Stimulated activated naive CD4-positive, alpha-beta T cell treated with Interleukin-2 at 50 U/mL for 16 hours (primary cell): ENCODE data around the gene WFDC5.

Experiments
- DNase-seq: peaks from one replicate; lab custom pipeline; 2025; lab: John Stamatoyannopoulos, UW

WFDC5 gene

DNA sequence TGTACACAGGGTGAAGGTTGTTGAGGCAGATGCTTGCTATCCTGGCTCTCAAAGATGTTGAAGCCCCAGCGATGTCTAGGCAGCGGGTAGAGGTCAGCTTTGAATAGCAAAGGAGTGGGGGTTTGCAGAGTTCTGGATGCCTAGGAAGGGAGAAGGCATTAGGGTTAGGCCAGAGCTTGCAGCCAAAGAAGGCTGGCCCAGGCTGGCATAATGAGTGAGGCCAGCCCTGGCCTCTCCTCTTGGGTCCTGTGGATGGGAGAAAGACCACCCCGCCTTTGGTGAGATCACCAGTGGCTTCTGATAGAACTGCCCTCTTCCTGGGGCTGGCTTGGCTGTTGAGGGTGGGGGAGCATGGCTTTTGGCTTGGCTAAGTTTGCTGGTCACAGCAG, 406 bp upstream of the WFDC5 start:
- DNase-seq = no peak

DNA sequence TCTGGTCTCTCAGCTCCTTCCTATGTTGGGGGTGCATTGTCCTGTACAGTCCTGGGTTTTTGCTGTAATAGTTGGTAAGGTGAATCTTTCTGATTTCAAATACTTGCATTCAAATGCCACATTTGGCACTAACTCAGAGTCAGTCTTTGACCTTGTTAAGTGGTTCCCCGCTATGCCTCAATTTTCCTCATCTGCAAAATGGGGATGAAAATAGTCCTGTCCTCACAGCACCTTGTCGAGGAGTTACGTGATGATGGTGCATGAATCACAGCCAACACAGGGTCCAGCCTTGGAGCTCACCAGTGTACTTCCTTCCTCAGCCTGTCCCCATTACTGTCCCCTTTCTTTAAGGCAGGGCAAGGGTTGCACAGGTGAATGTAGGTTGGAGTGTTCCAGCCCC, 1.1 kb downstream of the WFDC5 start:
- DNase-seq = no peak

- DNase-seq = no peak
Measured at GRCh38 chr20:45112754-45113153, 2.2 kb downstream of the WFDC5 start.

DNA sequence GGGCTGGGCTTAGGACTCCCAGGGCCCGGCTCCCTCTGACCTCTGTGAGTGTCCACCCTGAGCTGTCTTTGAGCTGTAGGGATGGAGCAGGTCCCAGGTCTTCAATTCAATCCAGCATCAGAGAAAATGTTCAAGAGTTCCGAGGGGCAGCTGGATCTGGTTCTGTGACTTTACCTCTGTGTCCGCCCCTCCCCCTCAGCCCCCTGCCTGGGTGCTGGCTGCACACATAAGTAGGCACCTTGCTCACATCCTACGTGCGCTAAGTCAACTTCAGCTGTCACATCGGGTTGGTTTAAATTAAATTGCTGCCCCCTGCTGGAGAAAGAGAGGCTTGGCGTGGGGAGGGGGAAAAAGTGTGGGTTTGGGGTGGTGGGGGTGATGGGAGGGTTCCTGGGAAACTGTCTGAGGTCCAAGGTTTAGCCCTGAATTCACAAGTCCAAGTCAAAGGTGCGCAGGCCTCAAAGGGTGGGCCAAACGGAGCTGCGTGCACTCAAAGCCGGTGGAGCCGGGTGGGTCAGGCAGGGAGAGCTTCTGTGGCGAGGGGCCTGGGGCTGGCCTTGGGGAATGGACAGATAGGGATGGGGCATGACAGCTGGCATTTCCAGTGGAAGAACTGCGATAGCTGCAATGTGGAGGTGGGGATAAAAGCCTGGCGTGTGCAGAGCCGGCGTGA, 3.0 kb downstream of the WFDC5 start:
- DNase-seq = no peak

DNA sequence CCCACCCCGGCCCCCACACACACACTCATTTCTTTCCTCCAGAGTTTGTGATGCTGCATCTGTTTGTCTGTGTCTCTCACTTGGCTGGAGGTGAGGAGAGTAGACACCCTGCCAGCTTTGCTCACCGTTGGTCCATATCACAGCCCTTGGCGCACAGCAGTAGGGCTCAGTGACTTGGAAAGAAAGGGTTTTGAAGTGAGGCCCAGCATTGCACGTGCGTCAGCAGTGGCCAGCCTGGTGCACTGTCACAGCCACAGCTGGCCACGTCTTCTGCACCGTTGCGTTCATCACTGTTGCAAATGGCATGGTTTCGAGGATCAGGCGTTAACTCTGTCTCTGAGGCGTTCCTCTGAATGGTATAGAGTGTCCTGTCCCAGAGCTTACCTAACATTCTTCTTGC, 3.7 kb downstream of the WFDC5 start:
- no peak for DNase-seq

DNA sequence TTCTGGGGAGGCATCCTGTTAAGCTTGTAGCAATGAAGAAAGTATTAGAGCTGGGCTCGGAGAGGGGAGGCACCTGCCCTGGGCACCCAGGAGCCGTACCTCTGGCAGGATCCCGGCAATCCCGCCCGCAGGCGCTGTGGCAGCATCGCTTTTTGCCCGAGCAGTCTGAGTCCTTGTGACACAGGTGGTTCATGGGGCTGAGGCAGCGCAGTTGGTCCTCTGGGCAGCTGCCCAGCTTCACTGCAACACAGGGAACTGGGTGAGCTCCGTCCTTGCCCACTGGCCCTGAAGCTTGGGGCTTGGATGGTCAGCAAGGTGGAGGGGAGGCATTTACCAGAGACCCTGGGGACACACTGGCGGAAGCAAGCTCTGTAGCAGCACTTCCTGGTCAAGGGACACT, 4.7 kb downstream of the WFDC5 start:
- no peak for DNase-seq

GRCh38 chr20:45109634-45110033, 5.3 kb downstream of the WFDC5 start:
- DNase-seq = no peak

- DNase-seq = no peak
Measured at GRCh38 chr20:45105317-45105716, 9.7 kb downstream of the WFDC5 start.

- DNase-seq = no peak
Measured at GRCh38 chr20:45104786-45105185, 10.2 kb downstream of the WFDC5 start.

- no peak for DNase-seq
Measured at GRCh38 chr20:45103072-45103471, 11.9 kb downstream of the WFDC5 start.

GRCh38 chr20:45101333-45101850, 13.6 kb downstream of the WFDC5 start:
- DNase-seq = no peak

DNA sequence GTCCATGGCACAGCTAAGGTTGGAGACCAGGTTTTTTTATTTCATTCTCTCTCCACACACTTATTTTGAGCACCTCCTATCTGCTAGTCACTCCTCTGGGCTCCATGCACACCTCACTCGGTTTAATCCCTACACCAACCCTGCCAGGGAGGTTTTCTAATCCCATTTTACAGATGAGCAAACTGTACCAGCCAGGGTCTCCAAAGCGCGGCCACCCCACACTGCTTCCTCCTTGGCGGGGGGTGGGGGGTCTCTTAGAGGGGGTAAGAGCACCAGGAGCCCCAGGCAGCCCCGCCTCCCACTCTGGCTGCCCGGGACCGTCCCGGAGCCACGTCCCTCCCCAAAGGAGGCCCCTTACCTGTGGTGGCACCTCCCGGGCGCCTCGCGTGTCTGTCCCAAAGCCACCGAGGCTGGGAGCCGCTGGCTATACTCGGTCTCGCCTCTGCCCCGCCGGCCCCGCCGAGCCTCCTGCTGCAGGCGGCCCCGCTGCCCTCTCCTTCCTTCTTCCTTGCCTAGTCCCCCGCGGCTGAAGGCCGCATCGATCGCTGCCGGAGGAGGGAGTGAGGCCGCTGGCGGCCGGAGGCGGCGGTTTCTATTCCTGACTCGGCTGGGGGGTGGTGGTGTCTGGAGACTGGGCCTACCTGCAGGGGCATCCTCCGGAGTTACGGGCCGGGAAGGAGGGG, 14.3 kb downstream of the WFDC5 start, which contains the start of gene KCNS1:
Gene KCNS1 (minus strand): TSS at position 565 of the 683 bp plus-strand sequence. CDS start 1,891 bp downstream, outside the sequence.
- DNase-seq = no peak

GRCh38 chr20:45098103-45098773, 16.7 kb downstream of the WFDC5 start:
- DNase-seq = no peak

- peak; percentile 28 for DNase-seq
Measured at GRCh38 chr20:45097485-45098102, 17.4 kb downstream of the WFDC5 start.

DNA sequence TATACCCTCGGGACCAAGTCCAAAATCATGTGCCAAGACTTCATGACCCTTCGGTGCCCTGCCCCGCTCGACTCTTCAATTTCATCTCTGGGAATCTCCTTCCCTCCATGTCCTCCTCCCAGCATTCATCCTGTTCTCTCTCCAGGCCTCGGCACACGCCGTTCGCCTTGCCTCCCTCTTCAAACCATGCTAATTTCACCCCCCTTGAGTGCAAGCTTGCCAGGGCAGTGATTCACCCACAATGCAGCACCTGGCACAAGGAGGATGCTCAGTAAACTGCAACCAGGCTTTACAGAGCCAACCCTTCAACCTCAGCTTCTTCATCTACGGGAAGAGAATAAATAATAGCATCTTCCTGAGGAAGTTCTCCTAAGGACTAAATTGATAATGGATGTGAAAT, 18.2 kb downstream of the WFDC5 start:
- no peak for DNase-seq

DNA sequence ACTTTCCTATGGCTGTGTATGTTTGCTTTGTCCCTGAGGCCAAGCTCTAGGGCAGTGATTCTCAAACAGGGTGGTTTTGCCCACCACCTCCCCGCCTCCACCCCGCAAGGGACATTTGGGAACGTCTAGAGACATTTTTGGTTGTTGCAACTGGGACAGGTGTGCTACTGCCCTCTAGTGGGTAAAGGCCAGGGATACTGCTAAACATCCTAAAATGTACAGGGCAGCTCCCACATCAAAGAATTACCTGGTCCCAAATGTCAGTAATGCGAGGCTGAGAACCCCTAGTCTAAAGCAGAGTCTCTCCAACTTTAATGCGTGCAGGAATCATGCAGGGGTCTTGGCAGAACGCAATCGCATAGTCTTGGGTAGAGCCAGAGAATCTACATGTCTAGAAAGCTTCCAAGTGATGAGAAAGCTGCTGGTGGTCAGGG, 19.2 kb downstream of the WFDC5 start:
- peak; percentile 40 for DNase-seq

GRCh38 chr20:45094864-45095574, 20.0 kb downstream of the WFDC5 start:
- no peak for DNase-seq

DNA sequence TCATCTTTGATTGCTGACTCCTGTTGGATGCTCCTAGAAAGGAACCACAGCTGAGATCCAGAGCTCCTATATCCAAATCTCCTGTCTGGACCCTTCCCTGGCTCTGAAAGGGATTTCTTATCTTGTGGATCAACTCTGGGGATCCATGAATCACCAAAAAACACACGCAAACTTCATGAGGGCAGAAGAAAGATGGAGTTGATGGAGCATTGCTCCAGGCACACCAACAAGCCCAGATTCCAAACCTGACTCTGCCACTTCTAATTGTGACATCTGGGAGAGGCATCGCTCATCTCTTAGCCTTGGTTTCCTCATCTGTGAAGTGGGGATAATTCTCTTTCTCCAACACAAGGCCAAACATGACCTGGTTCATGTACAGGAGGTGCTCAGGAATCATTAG, 20.8 kb downstream of the WFDC5 start:
- no peak for DNase-seq

GRCh38 chr20:45092898-45093297, 22.1 kb downstream of the WFDC5 start:
- DNase-seq = no peak

GRCh38 chr20:45091366-45091765, 23.6 kb downstream of the WFDC5 start:
- no peak for DNase-seq

DNA sequence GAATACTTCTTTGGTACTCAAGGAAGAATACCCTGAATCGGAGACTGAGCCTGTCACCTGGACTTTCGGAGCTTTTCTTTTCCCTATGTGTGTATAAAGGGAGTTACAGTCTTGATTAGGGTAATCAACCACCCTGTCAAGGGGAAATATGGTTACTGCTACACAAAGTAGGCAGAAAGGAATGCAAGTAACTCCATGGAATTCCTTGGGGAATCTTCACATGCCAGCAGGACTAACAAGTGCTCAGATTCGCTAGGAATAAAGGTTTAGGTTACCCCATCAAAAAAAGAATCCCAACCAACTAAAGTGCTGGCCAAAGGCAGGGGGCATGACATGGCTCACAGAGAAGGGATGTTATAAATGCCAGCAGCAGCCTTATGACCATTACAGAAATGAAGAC, 24.5 kb downstream of the WFDC5 start:
- no peak for DNase-seq

DNA sequence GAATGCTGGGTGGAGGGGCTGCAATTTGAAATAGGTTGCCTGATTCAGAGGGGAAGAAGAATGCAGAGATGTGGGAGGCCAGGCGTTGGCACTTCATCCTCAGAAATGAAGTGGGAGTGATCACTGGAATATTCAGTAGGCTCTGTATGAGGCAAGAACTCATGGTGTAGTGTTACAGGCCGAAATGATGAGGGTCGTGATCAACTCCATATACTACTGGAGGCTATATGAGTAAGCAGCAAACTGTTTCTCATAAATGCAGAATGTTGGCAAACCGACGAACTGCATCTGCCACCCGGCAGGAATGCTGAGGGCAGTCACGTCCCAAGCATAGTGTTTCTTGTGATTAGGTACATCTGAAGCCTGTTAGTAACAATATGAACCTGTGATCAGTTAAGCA, 26.7 kb downstream of the WFDC5 start:
- no peak for DNase-seq
